ENCODE data around the gene HNRNPL.
"Not testable (repeated sequence)": the region's sequence is repeated elsewhere in the genome, so short reads cannot be mapped to it uniquely, and the experiment has no call there.

HNRNPL gene

DNA sequence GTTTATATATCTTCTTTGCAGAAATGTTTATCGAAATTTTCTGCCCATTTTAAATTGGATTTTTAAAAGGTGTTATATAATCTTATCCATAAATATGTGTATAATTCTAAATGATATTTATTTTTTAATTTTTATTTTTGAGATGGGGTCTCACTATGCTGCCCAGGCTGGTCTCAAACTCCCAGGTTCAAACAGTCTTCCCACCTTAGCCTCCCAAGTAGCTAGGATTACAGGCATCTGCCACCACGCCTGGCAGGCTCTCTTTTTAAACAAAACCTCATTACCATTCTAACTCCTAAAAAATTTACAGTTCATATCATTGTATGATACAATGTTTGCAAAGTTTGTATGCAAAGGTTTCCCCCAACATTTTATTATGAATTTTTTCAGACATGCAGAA, 53.6 kb downstream of the HNRNPL start:
- no peak for DNase-seq

DNA sequence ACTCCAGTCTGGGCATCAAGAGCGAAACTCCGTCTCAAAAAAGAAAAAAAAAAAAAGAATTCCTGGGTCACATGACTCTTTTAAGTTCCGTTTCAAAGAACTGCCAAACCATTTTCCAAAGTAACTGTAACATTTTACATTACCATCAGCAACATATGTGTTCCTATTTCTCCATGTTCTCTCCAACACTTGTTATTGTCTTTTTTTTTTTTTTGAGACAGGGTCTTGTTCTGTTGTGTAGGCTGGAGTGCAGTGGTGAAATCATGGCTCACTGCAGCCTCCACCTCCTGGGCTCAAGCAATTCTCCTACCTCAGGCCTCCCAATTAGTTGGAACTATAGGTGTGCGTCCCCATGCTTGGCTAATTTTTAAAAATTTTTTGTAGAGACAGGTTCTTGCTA, 54.2 kb downstream of the HNRNPL start:
- no peak for DNase-seq

DNA sequence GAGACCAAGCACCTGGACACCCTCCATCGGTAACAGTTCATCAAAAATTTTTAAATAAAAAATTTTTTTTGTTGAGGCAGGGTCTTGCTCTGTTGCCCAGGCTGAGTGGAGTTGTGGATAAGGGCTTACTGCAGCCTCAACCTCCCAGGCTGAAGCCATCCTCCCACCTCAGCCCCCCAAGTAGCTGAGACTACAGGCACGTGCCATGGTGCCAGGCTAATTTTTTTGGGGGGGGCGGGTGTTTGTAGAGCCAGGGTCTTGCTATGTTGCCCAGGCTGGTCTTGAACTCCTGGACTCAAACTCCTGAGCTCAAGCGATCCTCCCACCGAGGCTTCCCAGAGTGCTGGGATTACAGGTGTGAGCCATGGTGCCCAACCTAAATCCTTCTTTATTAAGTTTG, 56.1 kb downstream of the HNRNPL start:
- DNase-seq = no peak

DNA sequence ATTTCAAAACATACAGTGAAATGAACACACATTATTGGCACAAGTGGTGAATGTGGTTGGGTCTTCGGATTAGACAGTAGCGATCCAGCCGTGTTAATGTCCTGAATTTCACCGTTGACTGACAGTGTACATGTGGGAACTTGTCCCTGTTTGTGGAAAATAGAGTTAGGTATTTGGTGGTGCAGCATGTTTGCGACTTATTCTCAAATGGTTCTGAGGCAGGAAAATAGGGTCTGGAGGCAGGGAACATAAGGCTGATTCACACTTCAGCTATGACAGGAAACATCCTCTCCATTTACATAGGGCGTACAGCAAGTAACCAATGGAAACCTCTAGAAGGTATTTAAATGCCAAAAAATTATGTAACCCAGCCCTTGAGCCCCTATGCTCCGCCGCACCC, 56.6 kb downstream of the HNRNPL start:
- DNase-seq = no peak

DNA sequence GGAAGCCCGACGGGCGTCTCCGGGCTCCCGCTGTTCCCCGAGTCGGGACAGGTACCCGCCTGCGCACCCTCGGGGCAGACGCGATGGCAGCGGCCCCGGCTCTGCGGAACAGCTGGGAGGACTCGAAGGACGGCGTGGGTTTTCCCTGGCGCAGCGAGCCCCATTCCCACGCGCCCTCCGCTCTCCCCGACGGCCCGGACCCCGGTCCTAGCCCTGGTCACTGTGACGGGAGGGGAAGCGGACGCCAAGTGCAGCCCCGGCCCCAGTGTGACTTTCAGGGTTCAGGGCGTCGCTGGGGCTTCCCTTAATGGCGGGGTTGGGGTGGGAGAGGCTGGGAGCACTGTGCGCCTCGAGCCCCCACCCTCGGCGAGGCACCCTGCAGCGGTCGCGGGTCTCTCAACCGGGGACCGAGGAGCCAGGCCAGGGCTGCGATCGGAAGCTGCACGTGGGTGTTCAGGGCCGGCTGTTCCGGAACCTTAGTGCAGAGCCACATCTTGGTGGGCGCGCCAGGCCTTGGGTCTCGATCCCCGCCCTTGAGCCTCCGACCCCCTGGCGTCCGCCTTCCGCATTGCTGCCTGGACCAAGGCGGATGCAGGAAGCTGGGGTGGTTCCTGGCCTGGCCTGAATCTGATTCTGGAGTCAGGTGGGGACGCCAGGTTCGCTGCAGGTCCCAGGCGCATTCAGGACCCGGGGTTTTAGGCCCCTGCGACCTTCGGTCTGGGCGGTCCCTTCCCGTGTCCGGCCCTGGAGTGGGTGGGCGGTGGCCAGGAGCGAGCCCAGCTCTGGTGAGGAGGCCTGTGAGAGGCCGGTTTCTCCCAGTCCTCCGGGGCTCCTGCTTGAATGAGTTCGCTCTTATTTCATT, 57.3 kb downstream of the HNRNPL start:
- peak; percentile 15 for DNase-seq

DNA sequence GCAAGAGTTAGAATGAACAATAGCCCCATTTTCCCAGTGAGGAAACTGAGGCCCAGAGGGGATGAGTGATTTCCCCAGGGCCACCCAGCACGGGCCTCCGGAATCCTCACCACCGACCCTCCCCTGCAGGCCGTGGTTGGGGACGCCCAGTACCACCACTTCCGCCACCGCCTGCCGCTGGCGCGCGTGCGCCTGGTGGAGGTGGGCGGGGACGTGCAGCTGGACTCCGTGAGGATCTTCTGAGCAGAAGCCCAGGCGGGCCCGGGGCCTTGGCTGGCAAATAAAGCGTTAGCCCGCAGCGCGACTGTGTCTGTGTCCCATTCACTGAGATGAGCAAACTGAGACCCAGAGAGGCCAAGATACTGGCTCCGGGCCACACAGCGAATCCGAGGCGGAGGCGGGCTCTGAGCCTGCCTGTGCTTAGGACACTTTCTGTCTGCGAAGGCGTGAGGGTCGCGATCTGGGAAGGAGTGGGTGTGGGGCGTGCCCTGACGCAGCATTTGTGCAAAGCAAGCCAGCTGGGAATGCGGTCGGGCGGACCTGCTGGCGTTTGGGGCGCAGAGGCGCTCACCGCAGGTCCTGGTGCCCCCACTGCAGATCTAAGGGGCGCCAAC, 58.2 kb downstream of the HNRNPL start:
- DNase-seq = not testable (repeated sequence)

DNA sequence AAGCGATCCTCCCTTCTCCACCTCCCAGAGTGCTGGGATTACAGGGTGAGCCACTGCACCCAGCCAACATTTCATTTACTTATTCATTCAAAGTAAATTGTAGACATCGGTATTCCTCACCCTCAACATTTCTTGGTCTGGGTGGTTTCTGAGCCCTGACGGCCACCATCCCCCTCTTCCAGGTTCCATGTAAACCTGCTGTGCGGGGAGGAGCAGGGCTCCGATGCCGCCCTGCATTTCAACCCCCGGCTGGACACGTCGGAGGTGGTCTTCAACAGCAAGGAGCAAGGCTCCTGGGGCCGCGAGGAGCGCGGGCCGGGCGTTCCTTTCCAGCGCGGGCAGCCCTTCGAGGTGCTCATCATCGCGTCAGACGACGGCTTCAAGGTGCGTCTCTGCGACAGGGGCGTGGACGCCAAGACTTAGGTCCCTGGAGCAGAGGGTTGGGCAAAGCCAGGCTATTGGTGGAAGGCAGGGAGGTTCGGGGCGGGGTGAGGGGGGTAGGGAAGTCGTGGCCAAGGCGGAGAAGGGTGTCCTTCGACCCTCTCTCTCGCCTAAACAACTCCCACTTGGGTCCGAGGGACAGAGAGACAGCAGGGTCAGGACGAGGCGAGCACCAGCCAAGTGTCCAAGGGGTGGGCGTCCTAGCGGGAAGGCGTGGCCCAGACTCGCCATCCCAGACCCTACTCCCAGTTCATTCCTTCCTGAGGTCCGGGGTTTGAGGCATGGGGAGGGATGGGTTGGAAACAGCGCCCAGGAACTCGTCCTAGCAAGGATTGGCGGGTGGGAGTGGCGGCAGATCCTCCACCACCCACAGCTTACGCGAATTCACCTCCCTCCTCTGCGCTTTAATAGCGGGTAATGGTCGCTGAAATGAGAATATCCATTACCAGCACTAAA, 59.0 kb downstream of the HNRNPL start:
- DNase-seq = not testable (repeated sequence)

DNA sequence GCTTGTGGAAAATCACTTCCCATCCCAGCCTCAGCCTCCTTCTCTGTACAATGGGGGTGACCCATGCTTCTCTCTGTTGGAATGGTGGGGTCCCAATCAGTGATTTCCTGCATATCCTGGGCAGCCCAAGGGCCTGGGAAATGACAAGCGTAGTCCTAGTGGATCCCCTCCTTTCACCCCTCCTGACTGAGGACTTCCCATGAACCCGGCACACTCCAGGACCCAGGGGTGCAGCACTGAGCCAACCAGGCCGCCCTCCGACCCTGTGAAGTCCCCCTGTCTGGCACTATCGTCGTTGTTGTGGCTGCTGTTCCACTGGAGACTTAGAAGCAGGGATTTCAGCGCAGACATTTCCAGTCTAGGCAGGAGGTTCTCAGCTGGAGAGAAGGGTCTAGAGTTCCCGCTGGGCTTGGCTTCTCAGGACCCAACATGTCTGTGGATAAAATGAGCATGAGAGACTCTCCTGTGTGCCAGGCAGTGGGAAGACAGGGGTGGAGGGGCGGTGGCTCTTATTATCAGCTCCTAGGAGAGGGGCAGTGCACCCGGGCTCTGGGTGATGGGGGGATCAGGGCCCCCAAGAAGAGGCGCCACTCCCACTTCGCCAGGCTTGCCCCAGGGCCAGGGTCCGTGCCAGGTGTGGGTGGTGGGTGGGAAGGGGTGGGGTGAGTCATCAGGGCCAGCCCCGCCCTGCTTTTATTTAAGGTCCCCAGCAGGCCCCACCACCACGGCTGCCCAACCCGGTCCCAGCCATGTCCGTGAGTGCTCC, 61.1 kb downstream of the HNRNPL start, which contains the start of gene LGALS7B:
Gene LGALS7B, plus strand, starts transcription at position 723 of the 766 bp plus-strand sequence. Its CDS starts 27 bp downstream, at position 750.
- no peak for DNase-seq

DNA sequence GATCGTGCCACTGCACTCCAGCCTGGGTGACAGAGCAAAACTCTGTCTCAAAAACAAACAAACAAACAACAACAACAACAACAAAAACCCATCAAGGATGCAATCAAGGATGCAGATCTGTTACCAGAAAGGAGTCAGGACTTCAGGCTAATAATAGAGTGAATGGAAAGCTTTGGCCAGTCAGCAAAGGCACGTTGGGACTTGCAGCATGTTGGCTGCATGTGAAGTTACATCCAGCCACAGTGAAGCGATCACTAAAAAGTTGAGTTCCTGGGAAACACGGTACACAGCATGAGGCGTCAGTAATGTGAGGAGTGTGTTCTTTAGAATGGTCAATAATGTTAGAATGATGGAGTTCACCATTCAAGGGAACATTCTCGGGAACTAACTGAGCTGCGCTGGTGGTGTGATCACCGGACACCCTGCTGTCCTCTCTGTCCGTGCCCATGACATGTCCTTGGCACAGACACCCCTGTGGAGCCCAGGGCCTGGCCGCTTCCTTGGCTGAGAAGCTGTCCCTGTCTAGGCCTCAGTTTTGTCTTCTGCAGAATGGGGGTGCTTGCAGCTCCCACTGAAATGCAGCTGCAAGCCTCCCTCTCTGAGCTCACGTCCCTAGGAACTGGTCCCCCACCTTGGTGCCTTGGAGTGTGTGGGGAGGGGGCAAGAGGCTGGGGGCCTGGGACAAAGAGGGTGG, 63.1 kb downstream of the HNRNPL start:
- no peak for DNase-seq

Measured in activated CD4-positive, alpha-beta T cell treated with anti-CD3 and anti-CD28 coated beads, Interleukin-10, Interleukin-2, amounts not matched to agents 100 ng/mL and 50 ng/mL, durations not matched to agents 16 hours and 8 hours (primary cell).